LoVo (cell line): ENCODE measurements around the gene PPP3CA.
"Not testable (repeated sequence)": the region's sequence is repeated elsewhere in the genome, so short reads cannot be mapped to it uniquely, and the experiment has no call there.

Source experiments
- DNase-seq: peaks from one replicate; pipeline ENCODE4 v3.0.0-alpha.2; 2016; ENCODE audit warnings: low spot score

The PPP3CA gene

DNA sequence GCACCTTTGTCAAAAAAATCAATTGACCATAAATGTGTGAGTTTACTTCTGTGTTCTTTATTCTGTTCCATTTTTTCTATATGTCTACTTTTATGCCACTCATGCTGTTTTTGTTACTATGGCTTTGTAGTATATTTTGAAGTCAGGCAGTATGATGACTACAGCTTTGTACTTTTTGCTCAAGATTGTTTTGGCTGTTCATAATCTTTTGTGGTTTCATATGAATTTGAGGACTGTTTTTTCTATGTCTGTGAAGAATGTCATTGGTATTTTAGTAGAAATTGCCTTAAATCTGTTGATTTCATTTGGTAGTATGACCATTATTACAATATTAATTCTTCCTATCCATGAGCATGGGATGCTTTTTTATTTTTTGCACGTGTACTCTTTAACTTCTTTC lies 346.8 kb downstream of the PPP3CA start:
- DNase-seq, result no peak

DNA sequence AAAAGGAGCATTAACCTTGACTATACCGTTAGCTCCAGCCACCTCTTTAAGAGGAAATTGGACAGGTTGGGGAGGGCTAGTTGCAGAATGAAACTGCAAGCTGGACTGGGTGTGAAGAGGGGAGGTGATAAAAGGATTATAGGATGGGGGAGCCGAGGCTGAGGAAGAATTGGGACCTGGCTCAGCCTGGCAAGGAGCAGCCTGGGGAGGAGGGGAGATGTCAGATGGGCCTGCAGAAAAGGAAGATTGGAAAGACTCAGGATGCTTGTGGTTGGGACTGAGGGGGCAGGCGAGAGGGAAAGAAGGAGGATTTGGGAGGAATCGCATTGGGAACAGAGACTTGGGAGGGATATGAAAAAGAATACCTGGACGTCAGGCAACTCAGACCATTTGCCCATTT lies 351.7 kb downstream of the PPP3CA start:
- no peak for DNase-seq

DNA sequence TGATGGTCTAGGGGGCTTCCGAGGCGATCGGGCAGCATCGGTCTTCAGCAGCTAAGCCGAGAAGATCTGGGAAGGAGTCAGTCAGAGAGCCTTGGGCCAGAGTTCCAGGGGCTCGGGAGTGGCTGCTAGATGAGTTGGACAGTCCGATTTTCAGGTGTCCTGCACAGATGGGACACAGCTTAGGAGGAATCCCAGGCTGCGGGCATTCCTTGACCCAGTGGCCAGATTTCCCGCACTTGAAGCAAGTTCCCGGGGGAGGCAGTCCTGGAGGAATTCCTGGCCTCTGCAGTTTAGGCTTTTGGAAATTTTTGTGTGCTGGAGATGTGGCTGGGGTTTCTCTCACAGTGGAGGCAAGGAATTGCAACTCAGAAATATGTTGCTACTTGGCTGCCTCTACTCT lies 352.3 kb downstream of the PPP3CA start:
- not testable (repeated sequence) for DNase-seq

DNA sequence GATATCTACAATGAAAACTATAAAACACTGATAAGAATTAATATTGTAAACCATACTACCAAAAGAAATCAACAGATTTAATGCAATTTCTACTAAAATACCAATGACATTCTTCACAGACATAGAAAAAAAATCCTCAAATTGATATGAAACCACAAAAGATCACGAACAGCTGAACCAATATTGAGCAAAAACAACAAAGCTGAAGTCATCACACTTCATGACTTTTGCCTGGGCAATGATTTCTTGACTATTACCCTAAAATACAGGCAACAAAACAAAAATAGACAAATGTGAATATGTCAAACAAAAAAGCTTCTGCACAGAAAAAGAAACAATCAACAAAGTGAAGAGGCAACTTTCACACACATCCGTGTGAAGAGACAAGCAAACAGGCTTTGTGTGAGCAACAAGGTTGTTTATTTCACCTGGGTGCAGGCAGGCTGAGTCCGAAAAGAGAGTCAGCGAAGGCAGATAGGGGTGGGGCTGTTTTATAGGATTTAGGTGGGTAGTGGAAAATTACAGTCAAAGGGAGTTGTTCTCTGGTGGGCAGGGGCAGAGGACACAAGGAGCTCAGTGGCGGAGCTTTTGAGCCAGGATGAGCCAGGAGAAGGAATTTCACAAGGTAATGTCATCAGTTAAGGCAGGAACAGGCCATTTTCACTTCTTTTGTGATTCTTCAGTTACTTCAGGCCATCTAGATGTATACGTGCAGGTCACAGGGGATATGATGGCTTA lies 355.8 kb downstream of the PPP3CA start:
- peak; percentile 15 for DNase-seq

DNA sequence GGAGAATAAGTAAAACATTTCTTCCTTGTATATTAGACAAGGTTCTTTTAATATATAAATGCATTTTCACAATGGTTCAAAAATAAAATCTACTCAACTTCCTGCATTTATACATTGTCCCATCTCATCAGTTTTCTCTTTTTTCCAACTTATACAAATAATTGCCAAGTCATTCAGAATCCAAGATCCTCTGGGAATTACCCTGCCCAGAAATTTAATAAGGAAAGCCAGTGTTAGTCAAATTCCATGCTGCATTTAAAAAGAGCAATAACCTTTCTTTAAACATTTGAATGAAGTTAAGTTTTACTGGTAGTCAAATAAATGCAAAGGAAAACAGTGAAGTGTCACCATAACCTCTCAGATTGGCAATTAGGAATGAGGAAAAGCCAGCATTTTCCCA lies 357.9 kb downstream of the PPP3CA start:
- DNase-seq, result no peak

DNA sequence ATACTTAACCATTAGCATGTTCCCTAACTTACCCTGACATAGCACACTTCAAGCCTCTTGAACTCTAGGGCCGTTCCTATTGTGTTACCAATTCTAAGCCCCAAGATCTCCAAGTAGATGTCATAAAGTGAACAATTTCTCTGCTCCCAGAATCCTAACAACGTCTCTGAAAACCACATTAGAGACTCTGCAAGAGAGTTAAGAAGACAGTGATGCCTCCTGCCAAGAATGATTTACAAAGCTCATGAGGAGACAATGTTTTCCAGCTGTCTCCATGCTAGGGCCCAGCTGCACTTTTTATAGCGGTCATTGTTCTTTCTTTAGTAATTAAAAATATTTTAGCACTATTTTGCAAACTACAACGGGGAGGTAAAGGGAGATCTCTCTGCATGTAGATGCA lies 358.4 kb downstream of the PPP3CA start:
- no peak for DNase-seq

DNA sequence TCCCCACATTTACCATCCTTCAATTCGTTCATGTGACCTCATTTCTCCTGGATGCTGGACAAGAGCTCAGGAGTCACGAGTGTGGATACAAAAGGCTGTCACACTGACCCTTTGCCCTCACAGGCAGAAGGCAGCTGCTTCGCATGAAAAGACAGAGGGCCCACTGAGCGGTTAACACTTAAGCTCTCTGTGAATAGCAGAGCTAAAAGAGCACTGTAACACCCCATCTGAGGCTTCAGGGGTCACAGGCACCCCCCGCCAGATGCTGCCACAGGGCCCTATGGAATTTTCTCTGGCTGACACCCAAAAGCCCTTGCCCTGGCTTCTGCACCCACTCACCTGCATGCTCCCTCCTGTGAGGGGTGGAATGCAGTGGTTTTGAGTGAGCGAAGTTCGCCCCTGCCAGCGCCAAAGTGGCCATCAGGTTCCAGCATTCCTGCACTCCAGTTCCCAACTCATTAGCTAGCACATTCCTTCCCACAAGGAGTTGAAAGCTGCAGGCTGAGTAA lies 360.9 kb downstream of the PPP3CA start:
- peak; percentile 9 for DNase-seq

DNA sequence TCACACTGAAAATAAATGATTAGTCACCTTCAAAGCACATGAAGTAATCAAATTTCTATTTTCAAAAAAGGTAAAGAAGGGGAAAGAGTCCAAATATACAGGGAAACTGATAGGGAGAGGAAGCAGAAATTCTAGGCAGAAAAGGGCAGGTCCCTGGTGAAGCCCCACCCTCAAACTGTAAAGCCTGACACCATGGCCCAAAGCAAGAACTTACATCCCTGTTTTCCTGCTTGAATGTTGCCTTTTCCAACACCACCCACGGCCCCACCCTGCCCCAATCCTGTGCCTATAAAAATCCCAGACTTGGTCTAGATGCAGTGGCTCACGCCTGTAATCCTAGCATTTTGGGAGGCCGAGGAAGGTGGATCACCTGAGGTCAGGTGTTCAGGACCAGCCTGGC lies 361.8 kb downstream of the PPP3CA start:
- DNase-seq, result no peak

DNA sequence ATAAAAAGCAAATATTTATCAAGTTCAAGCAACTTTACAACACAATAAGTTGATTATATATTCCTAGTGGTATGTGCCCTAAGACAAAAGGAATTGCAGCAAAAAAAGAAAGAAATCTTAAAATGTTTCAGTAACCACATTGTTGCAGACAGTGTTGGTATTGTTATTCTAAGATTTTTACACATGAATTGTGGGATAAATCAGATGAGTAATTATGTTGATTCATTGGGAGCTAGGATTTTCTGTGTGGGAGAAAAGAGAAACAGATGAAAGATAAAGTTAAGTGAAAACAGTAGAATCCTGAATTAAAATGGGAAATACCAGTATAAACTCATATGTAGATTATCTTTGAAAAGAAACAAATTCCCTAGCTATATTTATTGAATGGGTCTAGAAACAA lies 362.4 kb downstream of the PPP3CA start:
- DNase-seq, result no peak

DNA sequence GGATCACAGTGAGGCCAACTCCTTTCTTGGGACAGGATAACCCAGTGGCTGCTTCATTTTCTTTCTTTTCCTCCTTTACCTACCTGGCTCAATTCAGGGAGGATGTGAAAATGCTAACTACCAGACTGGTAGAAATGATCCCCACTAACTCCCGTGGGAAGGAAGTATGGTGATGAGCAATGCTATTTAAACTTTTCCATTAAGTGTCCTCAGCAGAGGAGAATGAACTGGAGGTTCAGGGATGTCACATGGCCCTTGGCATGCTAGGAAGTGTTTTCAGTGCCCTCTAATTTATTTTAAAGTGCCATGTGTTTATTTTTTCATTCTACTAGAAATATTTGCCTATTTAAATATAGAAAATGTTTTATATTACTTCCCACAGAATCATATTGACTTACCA lies 363.9 kb downstream of the PPP3CA start:
- DNase-seq, result no peak

DNA sequence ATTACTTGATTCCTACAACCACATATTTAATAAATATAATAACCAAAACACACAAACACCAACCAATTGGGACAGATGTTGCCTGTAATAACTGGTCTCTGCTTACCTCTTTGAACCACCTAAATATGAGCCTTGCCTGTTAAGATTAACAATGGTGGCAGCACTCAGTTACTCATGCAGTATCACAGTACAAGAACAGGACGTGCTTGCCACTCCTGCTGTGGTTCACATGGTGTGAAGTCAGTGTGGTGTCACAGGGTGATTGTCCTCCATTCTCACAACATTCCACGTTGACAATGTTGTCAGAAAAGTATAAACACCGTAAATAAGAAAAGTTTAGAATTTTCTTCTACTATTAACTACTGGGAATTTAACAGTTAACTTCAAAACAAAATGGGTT lies 365.0 kb downstream of the PPP3CA start:
- DNase-seq, result no peak

DNA sequence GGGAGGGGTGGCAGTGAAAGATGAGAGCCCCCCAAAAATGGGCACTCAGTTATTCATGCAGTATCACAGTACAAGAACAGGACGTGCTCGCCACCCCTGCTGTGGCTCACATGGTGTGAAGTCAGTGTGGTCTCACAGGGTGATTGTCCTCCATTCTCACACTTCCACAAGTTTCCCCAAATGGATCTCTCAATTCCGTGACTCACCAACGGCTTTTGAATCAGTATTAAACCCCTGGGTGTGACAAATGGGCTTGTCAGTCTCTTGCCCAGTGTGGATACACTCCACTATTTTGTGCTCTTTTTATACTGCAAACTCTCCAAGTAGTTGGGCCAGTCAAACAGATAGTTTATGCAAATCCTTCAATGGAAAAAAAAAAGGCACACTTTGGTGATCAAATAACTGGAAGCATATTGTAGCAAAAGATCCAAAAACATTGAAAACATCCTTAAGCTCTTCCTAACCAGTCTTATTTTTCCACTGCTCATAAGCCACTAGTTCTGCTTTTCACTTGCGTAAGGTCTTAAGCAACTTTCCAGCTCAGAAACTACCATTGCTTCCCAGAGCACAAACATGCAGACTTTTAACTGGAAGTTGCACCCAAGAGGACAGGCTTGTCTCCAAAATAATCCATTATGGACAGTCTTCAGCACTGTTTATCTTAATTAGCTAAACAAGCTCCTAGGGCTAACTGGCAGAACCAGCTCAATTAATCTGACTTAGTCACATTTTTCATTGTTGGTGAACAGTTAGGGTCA lies 365.7 kb downstream of the PPP3CA start:
- no peak for DNase-seq

DNA sequence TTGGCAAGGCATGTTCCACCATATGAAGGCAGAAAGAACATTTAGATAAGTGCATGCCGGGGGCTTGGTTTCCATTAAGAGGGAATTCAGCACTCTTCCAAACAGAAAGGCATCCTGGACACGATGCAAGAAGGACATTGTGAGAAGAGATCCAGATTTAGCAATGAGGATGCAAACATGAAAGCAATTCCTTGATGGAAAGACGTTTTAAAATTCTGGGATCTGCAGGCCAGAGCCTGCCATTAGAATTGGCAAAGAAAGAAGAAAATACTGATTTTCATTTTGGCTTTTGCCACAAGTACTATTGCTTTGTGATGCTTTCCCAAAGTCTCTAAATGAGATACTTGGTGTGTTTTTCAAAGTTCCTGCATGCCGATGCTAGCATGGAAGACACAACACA lies 367.6 kb downstream of the PPP3CA start:
- DNase-seq, result no peak

DNA sequence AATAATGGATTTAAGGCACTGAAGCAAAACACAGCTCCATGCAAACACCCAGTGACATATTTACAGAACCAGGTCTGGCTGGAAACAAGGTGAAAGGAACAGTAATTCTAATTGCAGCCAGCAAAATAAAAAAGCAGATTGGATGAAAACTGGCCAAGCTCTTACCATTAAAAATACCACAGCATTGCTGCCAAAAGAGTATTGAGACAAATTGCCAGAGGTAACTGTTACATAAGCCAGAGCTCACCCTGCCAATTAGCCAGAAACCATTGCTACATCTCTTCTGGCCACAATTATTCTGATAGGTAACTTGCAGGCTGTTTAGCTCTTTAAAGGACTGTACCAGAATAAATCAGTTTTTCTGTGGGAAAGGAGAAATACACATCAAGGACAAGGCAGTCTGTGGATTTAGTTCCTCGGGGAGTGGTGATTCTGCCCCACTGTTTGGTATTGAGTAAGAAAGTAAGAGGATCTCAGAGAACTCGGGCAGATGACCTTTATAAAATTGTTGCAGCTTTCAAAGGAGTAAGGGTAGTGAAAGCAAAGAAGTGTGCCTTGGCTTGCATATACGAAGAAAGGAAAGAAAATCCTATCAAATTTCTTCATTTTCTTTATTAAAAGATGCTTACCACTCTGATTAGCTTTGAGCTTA lies 369.5 kb downstream of the PPP3CA start:
- no peak for DNase-seq

DNA sequence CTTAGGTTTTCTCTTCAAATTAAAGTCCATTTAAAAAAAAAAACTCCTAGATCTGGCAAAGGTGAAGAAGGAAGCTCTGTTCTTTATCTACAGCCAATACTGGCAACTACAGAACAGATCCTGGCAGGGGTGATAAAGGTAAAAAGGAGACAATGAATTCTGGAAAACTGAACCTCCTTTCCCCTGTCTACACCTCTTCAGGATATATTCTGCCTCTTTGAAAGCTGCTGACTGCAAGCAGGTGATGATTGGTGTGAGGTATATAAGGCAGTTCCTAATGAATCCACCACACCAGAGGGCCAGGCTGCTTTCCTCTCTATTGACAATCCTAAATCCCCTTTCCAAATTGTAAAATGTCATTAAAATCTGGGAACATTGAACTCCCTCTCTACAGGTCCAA lies 370.1 kb downstream of the PPP3CA start:
- no peak for DNase-seq
